ENCODE data around the gene SMIM10L1.

The SMIM10L1 gene

GRCh38 chr12:11202811-11203210 is 31.8 kb downstream of the SMIM10L1 start:
- DNase-seq: no peak

- DNase-seq: no peak
Observed at GRCh38 chr12:11204173-11204572, 33.2 kb downstream of the SMIM10L1 start.

- no peak for DNase-seq
Observed at GRCh38 chr12:11209113-11209512, 38.1 kb downstream of the SMIM10L1 start.
